AG04450 (cell line): ENCODE measurements around the gene SFMBT2. TPM values are rescaled to one million over a fixed set of nuclear protein-coding genes. Genes with fewer than 3 reads are reported as not detected.

ENCODE experiments used
- CTCF ChIA-PET: fragments of 300-600, 350-600 bp; formaldehyde crosslinking; extraction: SDS; loops from one replicate; lab custom pipeline; 2022; ENCODE audit warnings: antibody characterized with exemption, inconsistent platforms; lab: Charles Lee
- POLR2A ChIA-PET: fragments of 350-600 bp; formaldehyde crosslinking; extraction: SDS; loops from one replicate; lab custom pipeline; 2021; ENCODE audit warnings: antibody characterized with exemption, inconsistent platforms; lab: Yijun Ruan, JAX
- DNase-seq: peaks from one replicate; pipeline ENCODE4 v3.0.0-alpha.2; 2011; ENCODE audit warnings: low read depth, low spot score
- H3K27ac ChIP-seq: one replicate; pipeline ENCODE4 v1.5.1; 2012; ENCODE audit warnings: low read depth, low read length, control low read depth
- H3K27me3 ChIP-seq: one replicate; pipeline ENCODE4 v1.6.0; 2012; ENCODE audit warnings: low read length; ENCODE audit not compliant: control insufficient read depth, insufficient read depth
- H3K4me3 ChIP-seq: 2 replicates; pipeline ENCODE4 v1.5.1; 2011; ENCODE audit warnings: mild to moderate bottlenecking, low read depth, low read length, control low read depth
- H3K9me3 ChIP-seq: 2 replicates; pipeline ENCODE4 v1.5.1; 2012; ENCODE audit warnings: low read length; ENCODE audit not compliant: control insufficient read depth, insufficient read depth
- CTCF ChIP-seq: IDR thresholded peaks from 2 replicates; pipeline ENCODE4 v1.5.1; 2011; ENCODE audit warnings: low read depth, low read length, control low read depth, inconsistent platforms
- polyA plus RNA-seq: library from polyadenylated mRNA; depleted of rRNA; stranded (reverse); fragments of >200 nt; gene quantifications from 2 replicates; pipeline ENCODE4 v1.2.3, GENCODE V29; 2011

SFMBT2 gene
- polyA plus RNA-seq, 1 experiment, result 1.4 TPM

GRCh38 chr10:7405637-7406036 is 5.2 kb downstream of the SFMBT2 start:
- no peak for DNase-seq

DNA sequence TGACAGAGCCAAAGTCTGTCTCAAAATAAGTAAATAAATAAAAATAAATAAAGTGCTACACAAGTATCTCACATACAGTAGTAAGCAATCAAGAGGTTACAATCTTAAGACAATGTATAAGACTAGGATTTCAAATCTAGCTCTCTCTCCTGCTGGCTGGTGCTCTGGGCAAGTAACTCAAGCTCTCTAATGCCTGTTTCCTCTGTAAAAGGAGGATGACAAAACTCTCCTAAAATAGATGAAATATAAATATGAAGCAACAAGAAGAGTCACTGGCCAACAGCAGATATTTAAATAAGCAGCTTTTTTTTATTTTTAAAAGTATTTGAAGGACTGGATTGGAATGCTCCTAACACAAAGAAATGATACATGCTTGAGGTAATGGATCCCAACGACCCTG is 7.2 kb downstream of the SFMBT2 start:
- CTCF ChIA-PET, result interaction anchor here (1.1 kb wide), 1 partner anchor 725 kb away, joined by 5 read pairs; no protein-coding TSS in a partner anchor
- peaks cover 7% of the 10 kb centered on the region for H3K27me3 ChIP-seq
- peaks cover 11% of the 10 kb centered on the region; the same call in 1 of the 2 replicates for H3K9me3 ChIP-seq
- no peak overlapping the region for H3K4me3 ChIP-seq
- no peak for DNase-seq
- TF ChIP-seq CTCF, result no peak
- POLR2A ChIA-PET, result no interaction called here
- no peak overlapping the region for H3K27ac ChIP-seq

More at GRCh38 chr10:7405637-7406036, 5.2 kb downstream of the SFMBT2 start:
- peaks cover 22% of the 10 kb centered on the region for H3K27me3 ChIP-seq
- ChIA-PET CTCF (no interaction called here), POLR2A (no interaction called here)
- H3K9me3 ChIP-seq, result peaks cover 11% of the 10 kb centered on the region; the same call in 1 of the 2 replicates
- TF ChIP-seq CTCF, result no peak
- H3K27ac ChIP-seq, result no peak overlapping the region
- H3K4me3 ChIP-seq, result no peak overlapping the region

- DNase-seq, result no peak
- no peak overlapping the region for H3K27ac ChIP-seq
- ChIA-PET CTCF (no interaction called here), POLR2A (no interaction called here)
- H3K27me3 ChIP-seq, result no peaks in the 10 kb centered on the region
- no peak overlapping the region for H3K4me3 ChIP-seq
- no peak for TF ChIP-seq CTCF
- no peaks in the 10 kb centered on the region; the same call in 1 of the 2 replicates for H3K9me3 ChIP-seq
Observed at GRCh38 chr10:7401782-7402181, 9.1 kb downstream of the SFMBT2 start.

DNA sequence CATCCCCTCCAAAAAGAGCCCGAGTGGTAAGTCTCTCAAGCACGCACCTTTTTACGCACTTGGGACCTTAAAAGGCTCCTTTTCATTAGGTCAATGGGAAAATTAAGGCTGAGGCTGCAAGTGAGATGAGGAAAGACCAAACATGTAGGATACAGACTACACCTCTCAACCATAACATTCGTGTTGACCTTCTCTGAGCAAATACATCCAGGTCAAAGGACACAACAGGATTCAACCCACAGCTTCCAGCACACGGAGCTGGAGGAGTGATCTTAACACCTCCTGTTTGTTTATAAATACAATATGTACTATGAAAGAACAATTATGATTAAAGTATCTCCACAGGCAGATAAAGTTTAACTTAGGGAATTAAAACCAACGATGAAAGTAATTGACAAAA is 9.7 kb downstream of the SFMBT2 start:
- H3K4me3 ChIP-seq, result no peak overlapping the region
- CTCF ChIA-PET, result no interaction called here
- H3K27me3 ChIP-seq, result no peaks in the 10 kb centered on the region
- DNase-seq, result no peak
- POLR2A ChIA-PET, result no interaction called here
- H3K9me3 ChIP-seq, result no peaks in the 10 kb centered on the region
- H3K27ac ChIP-seq, result no peak overlapping the region
- TF ChIP-seq CTCF, result no peak

DNA sequence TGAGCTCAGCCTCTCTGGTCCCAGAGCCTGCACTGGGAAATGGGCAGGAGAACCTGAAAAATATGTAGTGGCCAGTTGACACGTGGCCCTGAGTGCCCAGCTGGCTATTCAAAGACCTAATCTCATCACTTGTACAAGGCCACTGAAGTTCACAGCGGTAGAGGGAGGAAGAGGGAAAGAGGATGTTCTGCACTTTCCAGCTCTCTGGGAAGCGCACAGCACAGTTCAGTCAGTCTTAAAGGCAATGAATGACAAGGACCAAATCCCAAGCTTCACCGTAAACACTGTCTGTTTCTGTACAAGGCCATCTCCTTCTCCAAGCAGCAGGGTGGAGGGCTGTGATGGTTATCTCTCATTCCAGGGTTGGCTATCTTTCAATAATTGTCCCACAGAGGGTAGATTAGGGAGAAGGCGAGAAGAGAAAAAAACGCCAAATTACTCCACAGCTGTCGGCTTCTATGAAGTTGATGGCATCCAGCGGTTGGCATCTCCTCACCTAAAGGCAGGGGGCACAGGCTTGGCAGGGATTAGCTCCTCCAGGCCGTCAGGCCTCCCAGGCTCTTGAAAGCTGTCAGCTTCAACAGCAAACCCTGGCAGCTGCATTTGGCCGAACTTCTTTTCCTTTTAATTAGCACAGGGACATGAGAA is 10.6 kb downstream of the SFMBT2 start:
- Histone ChIP-seq H3K4me3 (no peak overlapping the region), H3K9me3 (no peaks in the 10 kb centered on the region), H3K27ac (no peak overlapping the region), H3K27me3 (no peaks in the 10 kb centered on the region)
- ChIA-PET CTCF (no interaction called here), POLR2A (no interaction called here)
- DNase-seq, result no peak
- no peak for TF ChIP-seq CTCF
